HL-60 (cell line): Measurements from ENCODE around the gene HMCN2.

ENCODE experiments used
- DNase-seq, 2 experiments: peaks; one replicate each; pipeline ENCODE4 v3.0.0-alpha.2; 2010 to 2020; ENCODE audit warnings: low read depth in 1 of 2, low spot score in 1 of 2
- H3K27ac ChIP-seq: fragments of 250-450 bp; sonication (Bioruptor Pico); replicated peaks from 2 replicates; pipeline ENCODE4 v1.5.1; 2020; ENCODE audit warnings: mild to moderate bottlenecking, moderate library complexity
- H3K27me3 ChIP-seq: fragments of 250-450 bp; sonication (Bioruptor Pico); 2 replicates; pipeline ENCODE4 v1.5.1; 2021; ENCODE audit warnings: mild to moderate bottlenecking, moderate library complexity; ENCODE audit not compliant: insufficient read depth, poor library complexity, severe bottlenecking
- H3K4me3 ChIP-seq: replicated peaks from 2 replicates; pipeline ENCODE4 v1.5.1; 2011; ENCODE audit warnings: mild to moderate bottlenecking, control low read depth, low read length; ENCODE audit not compliant: insufficient read depth
- GABPA ChIP-seq: IDR thresholded peaks from 2 replicates; pipeline ENCODE4 v1.6.1; 2012; ENCODE audit warnings: low read depth
- POLR2AphosphoS5 ChIP-seq: IDR thresholded peaks from 2 replicates; pipeline ENCODE4 v1.6.1; 2012; ENCODE audit warnings: low read depth
- SPI1 ChIP-seq: IDR thresholded peaks from 2 replicates; pipeline ENCODE4 v1.6.1; 2012; ENCODE audit warnings: low read depth, mild to moderate bottlenecking, borderline replicate concordance
- TF ChIP-seq, protein P1 (sequence below): IDR thresholded peaks from 2 replicates; pipeline ENCODE4 v1.6.1; 2012; ENCODE audit warnings: low read depth; ENCODE audit not compliant: insufficient replicate concordance
- TF ChIP-seq, protein P2 (sequence below): IDR thresholded peaks from one replicate; pipeline ENCODE4 v1.5.1; 2011; ENCODE audit warnings: low read length, control low read depth, inconsistent platforms; ENCODE audit not compliant: insufficient read depth

The HMCN2 gene

DNA sequence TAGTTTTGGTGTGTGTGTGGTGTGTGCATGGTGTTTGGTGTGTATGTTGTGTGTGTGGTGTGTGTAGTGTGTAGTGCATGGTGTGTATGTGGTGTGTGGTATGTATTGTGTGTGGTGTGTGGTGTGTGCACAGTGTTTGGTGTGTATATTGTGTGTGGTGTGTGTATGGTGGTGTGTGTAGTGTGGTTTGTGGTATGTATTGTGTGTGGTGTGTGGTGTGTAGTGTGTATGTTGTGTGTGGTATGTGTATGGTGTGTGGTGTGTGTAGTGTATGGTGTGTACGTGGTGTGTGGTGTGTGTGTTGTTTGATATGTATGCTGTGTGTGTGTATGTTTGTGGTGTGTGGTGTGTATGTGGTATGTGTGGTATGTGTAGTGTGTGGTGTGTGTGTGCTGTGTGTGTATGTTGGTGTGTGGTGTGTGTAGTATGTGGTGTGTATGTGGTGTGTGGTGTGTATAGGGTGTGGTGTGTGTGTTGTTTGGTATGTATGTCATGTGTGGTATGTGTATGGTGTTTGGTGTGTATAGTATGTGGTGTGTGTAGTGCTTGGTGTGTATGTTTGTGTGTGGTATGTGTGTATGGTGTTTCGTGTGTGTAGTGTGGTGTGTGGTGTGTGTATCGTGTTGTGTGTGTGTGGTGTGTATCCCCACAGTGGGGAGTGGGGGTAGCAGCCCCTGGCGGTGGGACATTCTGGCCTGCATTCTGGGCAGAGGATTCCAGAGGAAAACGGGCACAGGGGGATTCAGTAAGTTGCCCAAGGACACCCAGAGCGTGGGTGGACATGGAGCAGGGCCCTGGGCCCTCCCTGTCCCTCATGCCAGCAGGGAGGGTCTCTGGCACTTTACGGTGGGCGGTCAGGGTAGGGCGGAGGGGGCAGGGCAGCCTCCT lies 79.7 kb downstream of the HMCN2 start:
- TF ChIP-seq GABPA: no peak
- no peak for TF ChIP-seq POLR2AphosphoS5
- no peak for TF ChIP-seq SPI1
- TF ChIP-seq, protein P1, sequence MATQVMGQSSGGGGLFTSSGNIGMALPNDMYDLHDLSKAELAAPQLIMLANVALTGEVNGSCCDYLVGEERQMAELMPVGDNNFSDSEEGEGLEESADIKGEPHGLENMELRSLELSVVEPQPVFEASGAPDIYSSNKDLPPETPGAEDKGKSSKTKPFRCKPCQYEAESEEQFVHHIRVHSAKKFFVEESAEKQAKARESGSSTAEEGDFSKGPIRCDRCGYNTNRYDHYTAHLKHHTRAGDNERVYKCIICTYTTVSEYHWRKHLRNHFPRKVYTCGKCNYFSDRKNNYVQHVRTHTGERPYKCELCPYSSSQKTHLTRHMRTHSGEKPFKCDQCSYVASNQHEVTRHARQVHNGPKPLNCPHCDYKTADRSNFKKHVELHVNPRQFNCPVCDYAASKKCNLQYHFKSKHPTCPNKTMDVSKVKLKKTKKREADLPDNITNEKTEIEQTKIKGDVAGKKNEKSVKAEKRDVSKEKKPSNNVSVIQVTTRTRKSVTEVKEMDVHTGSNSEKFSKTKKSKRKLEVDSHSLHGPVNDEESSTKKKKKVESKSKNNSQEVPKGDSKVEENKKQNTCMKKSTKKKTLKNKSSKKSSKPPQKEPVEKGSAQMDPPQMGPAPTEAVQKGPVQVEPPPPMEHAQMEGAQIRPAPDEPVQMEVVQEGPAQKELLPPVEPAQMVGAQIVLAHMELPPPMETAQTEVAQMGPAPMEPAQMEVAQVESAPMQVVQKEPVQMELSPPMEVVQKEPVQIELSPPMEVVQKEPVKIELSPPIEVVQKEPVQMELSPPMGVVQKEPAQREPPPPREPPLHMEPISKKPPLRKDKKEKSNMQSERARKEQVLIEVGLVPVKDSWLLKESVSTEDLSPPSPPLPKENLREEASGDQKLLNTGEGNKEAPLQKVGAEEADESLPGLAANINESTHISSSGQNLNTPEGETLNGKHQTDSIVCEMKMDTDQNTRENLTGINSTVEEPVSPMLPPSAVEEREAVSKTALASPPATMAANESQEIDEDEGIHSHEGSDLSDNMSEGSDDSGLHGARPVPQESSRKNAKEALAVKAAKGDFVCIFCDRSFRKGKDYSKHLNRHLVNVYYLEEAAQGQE: no peak
- TF ChIP-seq, protein P2, sequence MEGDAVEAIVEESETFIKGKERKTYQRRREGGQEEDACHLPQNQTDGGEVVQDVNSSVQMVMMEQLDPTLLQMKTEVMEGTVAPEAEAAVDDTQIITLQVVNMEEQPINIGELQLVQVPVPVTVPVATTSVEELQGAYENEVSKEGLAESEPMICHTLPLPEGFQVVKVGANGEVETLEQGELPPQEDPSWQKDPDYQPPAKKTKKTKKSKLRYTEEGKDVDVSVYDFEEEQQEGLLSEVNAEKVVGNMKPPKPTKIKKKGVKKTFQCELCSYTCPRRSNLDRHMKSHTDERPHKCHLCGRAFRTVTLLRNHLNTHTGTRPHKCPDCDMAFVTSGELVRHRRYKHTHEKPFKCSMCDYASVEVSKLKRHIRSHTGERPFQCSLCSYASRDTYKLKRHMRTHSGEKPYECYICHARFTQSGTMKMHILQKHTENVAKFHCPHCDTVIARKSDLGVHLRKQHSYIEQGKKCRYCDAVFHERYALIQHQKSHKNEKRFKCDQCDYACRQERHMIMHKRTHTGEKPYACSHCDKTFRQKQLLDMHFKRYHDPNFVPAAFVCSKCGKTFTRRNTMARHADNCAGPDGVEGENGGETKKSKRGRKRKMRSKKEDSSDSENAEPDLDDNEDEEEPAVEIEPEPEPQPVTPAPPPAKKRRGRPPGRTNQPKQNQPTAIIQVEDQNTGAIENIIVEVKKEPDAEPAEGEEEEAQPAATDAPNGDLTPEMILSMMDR: no peak
- Histone ChIP-seq H3K4me3 (no peak overlapping the region), H3K27ac (no peak overlapping the region), H3K27me3 (peaks cover 2% of the 10 kb centered on the region)
- no peak for DNase-seq

DNA sequence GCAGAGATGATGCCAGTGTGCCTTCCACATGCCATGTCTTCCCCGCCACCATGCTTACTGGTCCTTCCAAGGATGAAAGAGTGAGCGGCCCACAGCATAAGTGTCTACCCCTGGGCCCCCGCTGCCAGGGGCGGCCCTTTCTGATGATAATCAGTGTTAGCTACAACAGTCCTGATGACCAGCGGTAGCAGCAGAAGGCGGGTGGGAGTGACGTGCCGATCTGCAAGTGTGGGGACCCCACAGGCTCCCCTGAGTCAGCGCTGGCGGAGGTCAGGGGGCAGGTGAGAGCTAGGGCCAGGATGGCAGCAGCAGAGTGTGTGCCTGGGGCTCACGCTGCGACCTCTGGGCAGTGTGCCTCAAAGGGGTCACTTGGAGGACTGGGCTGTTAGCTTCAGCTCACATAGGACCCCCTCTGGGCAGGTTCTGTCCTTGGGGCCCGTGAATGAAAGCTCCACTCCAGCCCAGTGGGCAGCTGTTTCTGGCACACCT lies 80.4 kb downstream of the HMCN2 start:
- no peak for TF ChIP-seq GABPA
- TF ChIP-seq POLR2AphosphoS5: no peak
- TF ChIP-seq, protein P1: no peak
- TF ChIP-seq SPI1: no peak
- TF ChIP-seq, protein P2: no peak
- no peak for DNase-seq
- H3K27ac ChIP-seq: no peak overlapping the region
- H3K27me3 ChIP-seq: no peaks in the 10 kb centered on the region
- no peak overlapping the region for H3K4me3 ChIP-seq

DNA sequence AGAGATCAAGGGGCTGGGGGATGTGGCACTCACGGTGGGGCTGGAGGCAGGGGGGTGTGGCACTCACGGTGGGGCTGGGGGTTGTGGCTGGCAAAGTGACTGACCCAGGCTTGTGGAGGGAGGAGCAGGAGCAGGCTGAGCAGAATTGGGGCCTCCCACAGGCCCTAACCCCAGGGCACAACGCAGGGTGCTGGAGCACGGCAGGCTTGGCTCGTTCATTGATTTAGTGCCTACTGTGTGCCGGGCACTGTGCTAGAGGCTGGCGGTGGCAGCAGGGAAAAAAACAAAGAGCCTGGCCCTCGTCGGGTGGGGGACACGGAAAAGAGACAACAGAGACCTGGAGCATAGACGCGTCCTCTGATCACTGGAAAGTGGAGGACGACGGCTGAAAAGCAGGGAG lies 80.9 kb downstream of the HMCN2 start:
- TF ChIP-seq SPI1: no peak
- TF ChIP-seq POLR2AphosphoS5: no peak
- TF ChIP-seq GABPA: no peak
- no peak overlapping the region for H3K4me3 ChIP-seq
- H3K27me3 ChIP-seq: no peaks in the 10 kb centered on the region
- no peak overlapping the region for H3K27ac ChIP-seq
- DNase-seq: no peak

DNA sequence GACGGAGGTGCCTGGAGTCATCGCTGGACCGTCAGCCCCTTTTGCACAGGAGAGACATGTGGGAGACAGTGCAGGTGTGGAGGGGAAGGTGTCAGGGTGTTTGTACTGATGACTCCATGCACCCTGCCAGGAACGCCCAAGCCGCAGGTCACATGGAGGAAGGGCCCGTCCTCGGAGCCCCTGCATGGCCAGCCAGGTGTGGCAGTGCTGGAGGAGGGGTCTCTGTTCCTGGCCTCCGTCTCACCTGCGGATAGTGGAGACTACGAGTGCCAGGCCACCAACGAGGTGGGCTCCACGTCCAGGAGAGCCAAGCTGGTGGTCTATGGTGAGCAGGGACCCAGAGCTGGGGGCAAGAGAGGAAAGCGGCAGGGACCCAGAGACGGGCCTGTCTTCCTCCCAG lies 81.5 kb downstream of the HMCN2 start:
- Histone ChIP-seq H3K27ac (no peak overlapping the region), H3K4me3 (no peak overlapping the region), H3K27me3 (no peaks in the 10 kb centered on the region)
- TF ChIP-seq, protein P2: no peak
- TF ChIP-seq SPI1: no peak
- TF ChIP-seq, protein P1: no peak
- no peak for TF ChIP-seq GABPA
- no peak for TF ChIP-seq POLR2AphosphoS5
- DNase-seq: no peak
